ENCODE results near the gene JMJD7.
A peak's percentile ranks its signal among the peaks of the same experiment; 100 is the strongest.

The JMJD7 gene

DNA sequence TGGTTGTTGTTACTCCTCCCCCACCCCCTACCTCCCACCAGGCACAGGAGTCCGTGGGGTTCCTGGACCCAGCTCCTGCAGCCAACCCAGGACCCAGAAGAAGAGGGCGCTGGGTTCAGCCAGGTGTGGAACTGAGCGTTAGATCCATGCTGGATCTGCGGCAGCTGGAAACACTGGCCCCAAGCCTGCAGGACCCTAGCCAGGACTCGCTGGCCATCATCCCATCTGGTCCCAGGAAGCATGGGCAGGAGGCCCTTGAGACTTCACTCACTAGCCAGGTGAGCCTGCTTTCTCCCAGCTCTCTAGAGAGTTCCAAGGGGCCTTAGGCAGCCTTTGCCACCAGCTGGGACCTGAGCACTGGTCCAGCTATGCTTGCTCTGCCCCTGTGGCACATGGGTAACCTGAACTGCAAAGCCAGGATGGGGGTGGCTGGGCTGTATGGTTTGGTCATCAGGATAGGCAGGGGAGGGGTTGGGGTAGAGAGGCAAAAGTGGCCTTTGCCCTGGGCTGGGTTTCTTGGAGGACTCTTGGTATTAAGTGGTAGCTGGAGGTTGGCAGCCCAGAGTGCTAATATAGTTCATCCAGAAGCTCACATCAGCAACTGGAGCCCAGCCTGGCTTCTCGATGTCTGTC lies 7.0 kb upstream of the JMJD7 start:
- no peaks in the 10 kb centered on the region for H3K9me3 ChIP-seq (ENCODE audit: control insufficient read depth in 1 of 2, low read length in 2 of 2)
- H3K4me3 ChIP-seq (ENCODE audit: low read depth in 1 of 2, low read length in 2 of 2), result no peak overlapping the region
- peaks cover 6 to 7% of the 10 kb centered on the region in 2 donors for H3K4me1 ChIP-seq (ENCODE audit: control insufficient read depth in 1 of 2, insufficient read depth in 2 of 2, low read length in 2 of 2)
- H3K9ac ChIP-seq (ENCODE audit: low read depth in 1 of 2, low read length in 2 of 2), result no peak overlapping the region
- H3K27ac ChIP-seq (ENCODE audit: low read depth, low read length), result no peak overlapping the region
- H3K27me3 ChIP-seq (ENCODE audit: control insufficient read depth in 1 of 2, insufficient read depth in 2 of 2, low read length in 2 of 2), result no peaks in the 10 kb centered on the region
- peaks cover 30 to 75% of the 10 kb centered on the region in 2 donors for H3K36me3 ChIP-seq (ENCODE audit: control insufficient read depth in 1 of 2, insufficient read depth in 2 of 2, low read length in 2 of 2)

GRCh38 chr15:41821831-41822230 lies 6.1 kb upstream of the JMJD7 start:
- no peak overlapping the region for H3K9ac ChIP-seq (ENCODE audit: low read depth in 1 of 2, low read length in 2 of 2)
- H3K27me3 ChIP-seq (ENCODE audit: control insufficient read depth in 1 of 2, insufficient read depth in 2 of 2, low read length in 2 of 2), result no peaks in the 10 kb centered on the region
- no peak overlapping the region for H3K27ac ChIP-seq (ENCODE audit: low read depth, low read length)
- peaks cover 6 to 7% of the 10 kb centered on the region in 2 donors for H3K4me1 ChIP-seq (ENCODE audit: control insufficient read depth in 1 of 2, insufficient read depth in 2 of 2, low read length in 2 of 2)
- no peak overlapping the region for H3K4me3 ChIP-seq (ENCODE audit: low read depth in 1 of 2, low read length in 2 of 2)
- peaks cover 30 to 65% of the 10 kb centered on the region in 2 donors for H3K36me3 ChIP-seq (ENCODE audit: control insufficient read depth in 1 of 2, insufficient read depth in 2 of 2, low read length in 2 of 2)
- no peaks in the 10 kb centered on the region for H3K9me3 ChIP-seq (ENCODE audit: control insufficient read depth in 1 of 2, low read length in 2 of 2)

DNA sequence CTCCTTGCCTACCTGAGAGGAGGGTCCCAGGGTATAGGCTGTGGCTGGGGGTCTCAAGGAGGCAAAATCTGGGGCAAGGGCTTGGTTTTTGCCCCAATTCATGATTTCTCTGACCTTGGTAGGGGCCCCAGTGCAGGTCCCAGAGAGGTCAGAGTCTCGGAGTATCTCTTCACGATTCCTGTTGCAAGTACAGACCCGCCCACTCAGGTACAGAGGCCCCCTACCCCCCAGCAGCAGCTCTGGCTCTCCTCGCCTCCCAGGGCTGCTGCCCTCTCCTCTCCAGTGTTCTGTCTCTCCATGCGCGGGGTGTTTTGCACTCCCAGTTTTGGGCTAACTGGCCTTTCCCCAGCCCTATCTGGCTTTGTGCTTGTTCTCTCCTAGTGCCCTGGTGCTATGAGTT lies 5.4 kb upstream of the JMJD7 start:
- H3K4me3 ChIP-seq (ENCODE audit: low read depth in 1 of 2, low read length in 2 of 2), result no peak overlapping the region
- no peaks in the 10 kb centered on the region for H3K9me3 ChIP-seq (ENCODE audit: control insufficient read depth in 1 of 2, low read length in 2 of 2)
- no peaks in the 10 kb centered on the region for H3K27me3 ChIP-seq (ENCODE audit: control insufficient read depth in 1 of 2, insufficient read depth in 2 of 2, low read length in 2 of 2)
- peaks cover 7 to 10% of the 10 kb centered on the region in 2 donors for H3K4me1 ChIP-seq (ENCODE audit: control insufficient read depth in 1 of 2, insufficient read depth in 2 of 2, low read length in 2 of 2)
- H3K27ac ChIP-seq (ENCODE audit: low read depth, low read length), result no peak overlapping the region
- peaks cover 28 to 59% of the 10 kb centered on the region in 2 donors for H3K36me3 ChIP-seq (ENCODE audit: control insufficient read depth in 1 of 2, insufficient read depth in 2 of 2, low read length in 2 of 2)
- no peak overlapping the region for H3K9ac ChIP-seq (ENCODE audit: low read depth in 1 of 2, low read length in 2 of 2)

DNA sequence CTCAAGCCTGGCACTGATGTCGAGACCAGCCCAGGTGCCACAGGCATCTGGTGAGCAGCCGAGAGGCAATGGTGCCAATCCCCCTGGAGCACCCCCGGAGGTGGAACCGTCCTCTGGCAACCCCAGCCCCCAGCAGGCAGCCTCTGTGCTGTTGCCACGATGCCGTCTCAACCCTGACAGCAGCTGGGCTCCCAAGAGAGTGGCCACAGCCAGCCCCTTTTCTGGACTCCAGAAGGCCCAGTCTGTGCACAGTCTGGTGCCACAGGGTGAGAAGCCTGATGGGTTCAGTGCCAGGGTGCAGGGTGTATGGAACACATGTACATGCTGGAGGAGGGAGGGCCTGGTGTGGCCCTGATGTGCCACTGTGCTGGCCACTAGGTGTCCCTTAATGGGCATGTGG lies 4.9 kb upstream of the JMJD7 start:
- no peaks in the 10 kb centered on the region for H3K27me3 ChIP-seq (ENCODE audit: control insufficient read depth in 1 of 2, insufficient read depth in 2 of 2, low read length in 2 of 2)
- H3K36me3 ChIP-seq (ENCODE audit: control insufficient read depth in 1 of 2, insufficient read depth in 2 of 2, low read length in 2 of 2), result peaks cover 24 to 54% of the 10 kb centered on the region in 2 donors
- H3K9me3 ChIP-seq (ENCODE audit: control insufficient read depth in 1 of 2, low read length in 2 of 2), result no peaks in the 10 kb centered on the region
- H3K27ac ChIP-seq (ENCODE audit: low read depth, low read length), result no peak overlapping the region
- peaks cover 7 to 12% of the 10 kb centered on the region in 2 donors for H3K4me1 ChIP-seq (ENCODE audit: control insufficient read depth in 1 of 2, insufficient read depth in 2 of 2, low read length in 2 of 2)
- no peak overlapping the region for H3K9ac ChIP-seq (ENCODE audit: low read depth in 1 of 2, low read length in 2 of 2)
- no peak overlapping the region for H3K4me3 ChIP-seq (ENCODE audit: low read depth in 1 of 2, low read length in 2 of 2)

DNA sequence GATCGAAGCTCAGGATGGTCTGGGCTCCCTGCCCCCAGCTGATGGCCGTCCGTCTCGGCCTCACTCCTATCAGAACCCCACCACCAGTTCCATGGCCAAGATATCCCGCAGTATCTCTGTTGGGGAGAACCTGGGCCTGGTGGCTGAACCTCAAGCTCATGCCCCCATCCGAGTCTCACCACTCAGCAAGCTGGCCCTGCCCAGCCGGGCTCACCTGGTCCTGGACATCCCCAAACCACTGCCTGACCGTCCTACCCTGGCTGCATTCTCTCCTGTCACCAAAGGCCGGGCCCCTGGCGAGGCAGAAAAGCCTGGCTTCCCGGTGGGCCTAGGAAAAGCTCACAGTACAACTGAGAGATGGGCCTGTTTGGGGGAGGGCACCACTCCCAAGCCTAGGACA lies 4.4 kb upstream of the JMJD7 start:
- H3K36me3 ChIP-seq (ENCODE audit: control insufficient read depth in 1 of 2, insufficient read depth in 2 of 2, low read length in 2 of 2), result peaks cover 19 to 49% of the 10 kb centered on the region in 2 donors
- no peak overlapping the region for H3K9ac ChIP-seq (ENCODE audit: low read depth in 1 of 2, low read length in 2 of 2)
- H3K9me3 ChIP-seq (ENCODE audit: control insufficient read depth in 1 of 2, low read length in 2 of 2), result no peaks in the 10 kb centered on the region
- no peaks in the 10 kb centered on the region for H3K27me3 ChIP-seq (ENCODE audit: control insufficient read depth in 1 of 2, insufficient read depth in 2 of 2, low read length in 2 of 2)
- H3K4me3 ChIP-seq (ENCODE audit: low read depth in 1 of 2, low read length in 2 of 2), result no peak overlapping the region
- no peak overlapping the region for H3K27ac ChIP-seq (ENCODE audit: low read depth, low read length)
- peaks cover 9 to 13% of the 10 kb centered on the region in 2 donors for H3K4me1 ChIP-seq (ENCODE audit: control insufficient read depth in 1 of 2, insufficient read depth in 2 of 2, low read length in 2 of 2)

DNA sequence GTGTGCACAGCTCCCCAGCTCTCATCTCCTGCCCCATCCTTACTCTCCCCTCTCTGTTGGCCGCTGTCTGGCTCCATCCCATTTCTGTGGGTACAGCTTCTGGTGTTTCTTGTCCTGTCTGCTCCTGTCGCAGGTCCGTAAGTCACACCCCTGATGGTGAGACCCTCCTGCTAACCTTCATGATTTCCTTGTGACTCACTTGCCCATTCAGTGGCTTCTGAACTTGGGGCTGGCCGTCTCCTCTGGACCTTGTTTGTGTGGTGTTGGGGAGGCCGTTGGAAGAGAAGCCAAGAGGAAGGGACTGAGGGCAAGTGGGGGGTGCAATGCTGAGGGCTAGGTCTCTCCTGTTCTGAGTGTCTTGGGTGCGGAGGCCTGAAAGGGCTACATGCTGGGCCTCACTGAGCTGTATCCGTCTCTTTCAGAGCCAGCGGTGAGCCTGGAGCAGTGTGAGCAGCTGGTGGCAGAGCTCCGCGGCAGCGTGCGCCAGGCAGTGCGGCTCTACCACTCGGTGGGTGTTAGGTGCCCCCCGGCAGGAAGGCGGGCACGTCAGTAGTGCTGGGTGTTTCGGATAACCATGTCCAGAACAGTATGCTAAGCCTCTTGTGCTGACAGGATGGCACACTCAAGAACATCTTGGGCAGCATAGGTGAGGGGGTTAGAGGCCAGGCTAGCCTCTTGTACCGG lies 3.7 kb upstream of the JMJD7 start:
- peaks cover 13 to 42% of the 10 kb centered on the region in 2 donors for H3K36me3 ChIP-seq (ENCODE audit: control insufficient read depth in 1 of 2, insufficient read depth in 2 of 2, low read length in 2 of 2)

DNA sequence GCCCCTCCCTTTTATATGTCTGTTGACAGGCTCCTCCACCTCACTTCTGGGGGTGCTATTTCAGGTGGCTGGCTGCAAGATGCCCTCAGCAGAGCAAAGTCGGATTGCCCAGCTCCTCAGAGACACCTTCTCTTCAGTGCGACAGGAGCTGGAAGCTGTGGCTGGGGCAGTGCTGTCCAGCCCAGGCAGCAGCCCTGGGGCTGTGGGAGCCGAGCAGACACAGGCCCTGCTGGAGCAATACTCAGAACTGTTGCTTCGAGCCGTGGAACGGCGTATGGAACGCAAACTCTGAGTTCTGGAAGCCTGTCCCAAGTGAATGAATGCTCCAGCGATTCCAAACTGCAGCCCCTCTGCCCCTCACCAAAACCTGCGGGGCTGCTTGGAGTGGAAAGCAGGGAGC lies 2.7 kb upstream of the JMJD7 start:
- no peak overlapping the region for H3K4me3 ChIP-seq (ENCODE audit: low read depth in 1 of 2, low read length in 2 of 2)
- no peak overlapping the region for H3K27ac ChIP-seq (ENCODE audit: low read depth, low read length)
- H3K4me1 ChIP-seq (ENCODE audit: control insufficient read depth in 1 of 2, insufficient read depth in 2 of 2, low read length in 2 of 2), result peaks cover 17 to 22% of the 10 kb centered on the region in 2 donors
- no peaks in the 10 kb centered on the region for H3K9me3 ChIP-seq (ENCODE audit: control insufficient read depth in 1 of 2, low read length in 2 of 2)
- H3K9ac ChIP-seq (ENCODE audit: low read depth in 1 of 2, low read length in 2 of 2), result no peak overlapping the region
- H3K36me3 ChIP-seq (ENCODE audit: control insufficient read depth in 1 of 2, insufficient read depth in 2 of 2, low read length in 2 of 2), result peaks cover 13 to 39% of the 10 kb centered on the region in 2 donors
- H3K27me3 ChIP-seq (ENCODE audit: control insufficient read depth in 1 of 2, insufficient read depth in 2 of 2, low read length in 2 of 2), result no peaks in the 10 kb centered on the region

More for the DNA sequence above, 3.7 kb upstream of the JMJD7 start:
- no peak overlapping the region for H3K9ac ChIP-seq (ENCODE audit: low read depth in 1 of 2, low read length in 2 of 2)
- no peaks in the 10 kb centered on the region for H3K27me3 ChIP-seq (ENCODE audit: control insufficient read depth in 1 of 2, insufficient read depth in 2 of 2, low read length in 2 of 2)
- H3K27ac ChIP-seq (ENCODE audit: low read depth, low read length), result no peak overlapping the region
- H3K9me3 ChIP-seq (ENCODE audit: control insufficient read depth in 1 of 2, low read length in 2 of 2), result no peaks in the 10 kb centered on the region
- H3K4me1 ChIP-seq (ENCODE audit: control insufficient read depth in 1 of 2, insufficient read depth in 2 of 2, low read length in 2 of 2), result peaks cover 16 to 20% of the 10 kb centered on the region in 2 donors
- H3K4me3 ChIP-seq (ENCODE audit: low read depth in 1 of 2, low read length in 2 of 2), result no peak overlapping the region

DNA sequence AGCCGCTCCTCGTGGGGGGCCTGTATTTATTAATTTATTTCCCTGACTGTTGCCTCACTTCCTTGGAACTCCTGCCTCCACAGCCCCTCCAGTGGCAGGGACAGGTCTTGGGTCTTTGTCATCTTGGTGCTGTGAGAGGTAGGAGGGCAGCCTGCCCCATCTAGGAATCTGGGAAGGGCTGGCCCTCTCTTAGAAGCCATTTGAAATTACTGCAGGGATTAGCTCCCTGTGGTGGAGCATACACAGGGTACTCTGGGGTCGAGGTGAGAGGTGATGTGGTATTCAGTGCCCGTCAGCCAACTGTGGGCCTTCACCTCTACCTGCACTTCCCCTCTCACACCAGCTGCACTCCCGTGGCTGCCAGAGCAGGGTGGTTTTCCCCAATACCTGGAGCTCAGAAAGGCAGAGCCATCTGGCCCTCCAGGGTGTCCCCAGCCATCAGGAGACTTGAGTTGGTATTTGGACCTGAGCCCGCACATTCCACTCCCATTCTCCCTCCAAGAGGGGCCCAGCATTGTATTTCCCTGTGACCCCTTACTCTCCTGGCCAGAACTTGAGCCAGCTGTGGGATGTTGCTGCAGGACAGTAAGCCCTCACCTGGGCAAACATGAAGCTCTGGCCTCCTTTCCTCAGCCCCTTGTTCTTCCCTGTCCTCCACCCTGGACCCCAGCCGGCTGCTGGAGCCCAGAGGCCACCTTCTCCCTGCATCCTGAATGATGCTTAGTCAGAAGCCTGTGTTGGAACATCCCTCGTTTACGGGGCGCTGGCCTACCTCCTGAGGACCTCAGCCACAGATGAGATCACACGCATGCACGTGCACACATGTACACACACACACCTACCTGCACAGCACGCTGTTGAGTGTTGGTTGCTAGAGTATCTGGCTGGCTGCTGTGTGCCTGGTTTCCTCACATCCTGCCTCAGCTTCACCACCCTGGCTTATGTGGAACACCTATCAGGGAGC lies 2.0 kb upstream of the JMJD7 start:
- Histone ChIP-seq H3K27ac (ENCODE audit: low read depth, low read length) (no peak overlapping the region), H3K27me3 (ENCODE audit: control insufficient read depth in 1 of 2, insufficient read depth in 2 of 2, low read length in 2 of 2) (no peaks in the 10 kb centered on the region), H3K4me1 (ENCODE audit: control insufficient read depth in 1 of 2, insufficient read depth in 2 of 2, low read length in 2 of 2) (peaks cover 17% of the 10 kb centered on the region in 2 donors), H3K9me3 (ENCODE audit: control insufficient read depth in 1 of 2, low read length in 2 of 2) (no peaks in the 10 kb centered on the region), H3K9ac (ENCODE audit: low read depth in 1 of 2, low read length in 2 of 2) (no peak overlapping the region), H3K36me3 (ENCODE audit: control insufficient read depth in 1 of 2, insufficient read depth in 2 of 2, low read length in 2 of 2) (peaks cover 13 to 36% of the 10 kb centered on the region in 2 donors), H3K4me3 (ENCODE audit: low read depth in 1 of 2, low read length in 2 of 2) (no peak overlapping the region)

DNA sequence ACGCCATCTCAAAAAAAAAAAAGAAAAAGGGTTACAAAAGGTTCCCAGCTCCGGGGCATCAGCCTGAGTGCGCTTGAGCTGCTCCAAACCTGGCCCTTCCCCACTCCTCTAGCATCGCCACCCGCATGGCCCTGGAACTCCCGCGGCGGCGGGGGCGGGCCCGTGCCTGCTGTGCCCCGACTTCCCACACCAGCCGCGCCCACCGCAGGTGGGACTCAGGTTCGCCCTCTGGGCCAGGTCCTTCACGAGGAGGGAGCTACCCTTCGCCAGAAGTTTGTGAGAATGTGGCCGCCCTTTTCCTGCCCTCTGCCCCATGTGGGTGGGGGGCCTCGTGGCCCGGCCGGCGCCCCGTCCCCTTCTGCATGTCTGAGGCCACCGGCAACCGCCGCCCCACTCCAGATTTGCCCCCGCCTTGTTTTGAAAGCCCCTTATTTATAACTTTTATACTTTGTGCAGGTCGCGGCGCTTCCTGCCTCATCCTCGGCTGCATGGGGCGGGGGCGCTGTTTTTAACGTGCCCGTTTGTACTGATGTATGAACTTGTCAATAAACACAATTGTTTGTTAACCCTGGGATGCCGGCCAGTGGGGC lies 507 bp upstream of the JMJD7 start:
- H3K27me3 ChIP-seq (ENCODE audit: control insufficient read depth in 1 of 2, insufficient read depth in 2 of 2, low read length in 2 of 2), result no peaks in the 10 kb centered on the region
- peaks cover 10 to 20% of the 10 kb centered on the region in 2 donors for H3K4me1 ChIP-seq (ENCODE audit: control insufficient read depth in 1 of 2, insufficient read depth in 2 of 2, low read length in 2 of 2)
- H3K9ac ChIP-seq (ENCODE audit: low read depth in 1 of 2, low read length in 2 of 2), result peak overlapping the region; percentile 48 to 54
- no peaks in the 10 kb centered on the region for H3K9me3 ChIP-seq (ENCODE audit: control insufficient read depth in 1 of 2, low read length in 2 of 2)
- peak overlapping the region; percentile 67 to 70 for H3K4me3 ChIP-seq (ENCODE audit: low read depth in 1 of 2, low read length in 2 of 2)
- H3K27ac ChIP-seq (ENCODE audit: low read depth, low read length), result no peak overlapping the region
- H3K36me3 ChIP-seq (ENCODE audit: control insufficient read depth in 1 of 2, insufficient read depth in 2 of 2, low read length in 2 of 2), result peaks cover 13 to 35% of the 10 kb centered on the region in 2 donors
